Activated CD8-positive, alpha-beta memory T cell treated with anti-CD3 and anti-CD28 coated beads for 24 hours (primary cell): Measurements from ENCODE around the gene SMIM44.
A peak's percentile ranks its signal among the peaks of the same experiment; 100 is the strongest.

Experiments used
- DNase-seq: peaks from one replicate; pipeline ENCODE4 v3.0.0-alpha.2; 2020

The SMIM44 gene

GRCh38 chr19:3475449-3475848 is 7.8 kb downstream of the SMIM44 start:
- no peak for DNase-seq

GRCh38 chr19:3474614-3475013 is 8.6 kb downstream of the SMIM44 start:
- no peak for DNase-seq

GRCh38 chr19:3474010-3474409 is 9.2 kb downstream of the SMIM44 start:
- DNase-seq, result no peak

DNA sequence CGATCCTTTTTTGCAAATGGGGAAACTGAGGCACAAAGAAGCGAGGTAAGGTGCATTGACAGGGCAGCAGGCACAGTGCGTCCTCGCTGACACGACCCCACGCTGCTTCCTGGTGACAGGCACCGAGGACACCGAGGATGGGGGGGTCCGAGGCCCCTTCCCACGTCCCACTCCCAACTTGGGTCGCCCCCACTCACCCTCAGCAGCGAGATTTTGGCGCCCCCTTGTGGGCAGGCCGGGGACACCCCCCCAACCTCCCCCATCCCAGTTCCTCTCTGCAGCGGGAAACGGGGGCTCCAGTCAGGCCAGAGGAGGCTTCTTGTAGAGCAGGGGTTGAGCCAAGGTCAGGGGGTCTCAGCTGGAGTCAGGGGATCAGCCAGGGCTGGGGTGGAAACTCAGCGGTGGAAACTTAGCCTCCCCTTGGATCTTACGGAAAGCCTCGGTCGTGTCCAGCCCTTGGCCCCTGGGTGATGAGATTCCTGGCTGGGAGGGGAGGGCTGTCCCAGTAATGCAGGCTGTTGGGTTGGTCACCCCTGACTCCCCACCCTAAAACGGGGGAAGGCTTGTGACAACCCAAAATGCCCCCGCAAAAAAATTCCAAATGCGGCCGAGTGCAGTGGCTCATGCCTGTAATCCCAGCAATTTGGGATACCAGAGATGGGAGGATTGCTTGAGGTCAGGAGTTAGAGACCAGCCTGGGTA is 11.1 kb downstream of the SMIM44 start:
- peak; percentile 75 for DNase-seq

DNA sequence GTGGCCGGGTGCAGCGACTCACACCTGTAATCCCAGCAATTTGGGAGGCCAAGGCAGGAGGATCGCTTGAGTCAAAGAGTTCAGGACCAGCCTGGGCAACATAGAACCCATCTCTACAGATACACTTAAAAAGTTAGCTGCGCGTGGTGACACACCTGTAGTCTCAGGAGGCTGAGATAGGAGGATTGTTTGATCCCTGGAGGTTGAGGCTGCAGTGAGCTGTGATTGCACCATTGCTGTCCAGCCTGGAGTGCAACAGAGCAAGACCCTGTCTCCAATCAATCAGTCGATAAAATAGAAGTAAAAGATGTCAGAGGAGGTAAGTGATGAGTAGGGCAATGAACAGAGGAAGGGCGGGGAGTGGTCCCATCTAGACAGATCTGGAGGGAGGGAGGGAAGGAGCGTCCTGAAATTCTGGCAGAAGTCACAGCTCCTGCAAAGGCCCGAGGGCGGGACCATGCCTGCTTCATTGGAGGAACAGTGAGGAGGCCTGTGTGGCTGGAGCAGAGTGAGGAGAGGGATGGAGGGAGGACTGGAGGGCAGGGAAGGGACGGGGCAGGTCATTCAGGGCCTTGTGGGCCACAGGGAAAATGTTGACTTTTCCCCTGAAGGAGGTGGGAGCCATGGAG is 12.6 kb downstream of the SMIM44 start:
- DNase-seq, result no peak

DNA sequence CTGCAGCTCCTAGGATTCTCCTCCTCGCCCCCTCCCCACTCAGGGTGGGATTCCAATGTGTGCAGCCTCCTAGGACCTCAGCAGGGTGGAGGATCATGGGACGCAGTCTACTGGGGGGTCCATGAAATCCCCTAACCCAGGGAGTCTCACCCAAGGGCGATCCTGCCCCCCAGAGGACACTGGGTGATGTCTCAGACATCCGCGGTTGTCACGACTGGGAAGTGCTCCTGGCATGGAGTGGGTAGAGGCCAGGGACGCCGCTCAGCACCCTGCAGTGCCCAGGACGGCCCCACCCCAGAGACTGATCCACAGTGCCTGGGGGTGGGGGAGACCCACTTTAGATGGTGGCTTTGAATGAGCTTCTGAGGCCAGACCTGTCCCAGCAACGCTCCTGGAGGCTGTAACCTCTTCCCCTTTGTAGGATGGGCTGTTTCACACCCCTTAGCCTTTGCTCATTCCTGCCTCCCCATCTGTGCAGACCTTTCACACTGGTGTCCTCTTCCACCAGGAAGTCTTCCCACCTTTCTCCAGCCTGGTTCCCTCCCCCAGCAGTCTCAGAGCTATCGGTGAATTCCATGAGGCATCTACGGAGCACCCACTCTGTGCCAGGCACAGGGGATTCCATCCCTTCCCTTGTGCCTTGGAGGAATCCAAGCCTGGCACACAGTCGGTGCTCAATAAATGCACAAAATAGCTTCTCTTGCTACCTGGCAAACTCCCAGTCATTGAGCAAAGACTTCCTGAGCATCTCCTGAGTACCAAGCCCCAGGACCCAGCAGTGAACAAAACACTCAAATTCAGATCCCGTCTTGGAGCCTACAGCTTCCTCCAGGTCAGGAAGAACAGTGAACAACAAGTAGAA is 13.4 kb downstream of the SMIM44 start:
- DNase-seq, result no peak

DNA sequence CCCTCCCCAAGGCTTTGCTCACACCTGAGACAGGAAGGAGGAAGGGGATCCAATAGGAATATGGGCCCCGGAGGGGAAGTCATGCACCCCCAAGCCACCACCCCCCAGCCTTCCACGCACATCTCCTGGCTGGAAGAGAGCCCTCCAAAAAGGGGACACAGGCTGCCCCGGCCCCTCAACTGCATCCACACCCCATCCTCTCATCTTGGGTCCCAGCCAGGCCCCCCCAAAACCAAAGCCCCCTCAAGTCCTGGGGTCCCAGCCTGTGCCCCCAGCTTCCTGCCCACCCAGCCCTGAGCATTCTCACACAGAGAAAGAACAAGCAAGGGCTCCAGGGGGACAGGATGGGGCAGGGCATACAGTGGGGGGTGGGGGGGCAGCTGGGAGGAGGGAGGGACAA is 15.0 kb downstream of the SMIM44 start:
- no peak for DNase-seq

DNA sequence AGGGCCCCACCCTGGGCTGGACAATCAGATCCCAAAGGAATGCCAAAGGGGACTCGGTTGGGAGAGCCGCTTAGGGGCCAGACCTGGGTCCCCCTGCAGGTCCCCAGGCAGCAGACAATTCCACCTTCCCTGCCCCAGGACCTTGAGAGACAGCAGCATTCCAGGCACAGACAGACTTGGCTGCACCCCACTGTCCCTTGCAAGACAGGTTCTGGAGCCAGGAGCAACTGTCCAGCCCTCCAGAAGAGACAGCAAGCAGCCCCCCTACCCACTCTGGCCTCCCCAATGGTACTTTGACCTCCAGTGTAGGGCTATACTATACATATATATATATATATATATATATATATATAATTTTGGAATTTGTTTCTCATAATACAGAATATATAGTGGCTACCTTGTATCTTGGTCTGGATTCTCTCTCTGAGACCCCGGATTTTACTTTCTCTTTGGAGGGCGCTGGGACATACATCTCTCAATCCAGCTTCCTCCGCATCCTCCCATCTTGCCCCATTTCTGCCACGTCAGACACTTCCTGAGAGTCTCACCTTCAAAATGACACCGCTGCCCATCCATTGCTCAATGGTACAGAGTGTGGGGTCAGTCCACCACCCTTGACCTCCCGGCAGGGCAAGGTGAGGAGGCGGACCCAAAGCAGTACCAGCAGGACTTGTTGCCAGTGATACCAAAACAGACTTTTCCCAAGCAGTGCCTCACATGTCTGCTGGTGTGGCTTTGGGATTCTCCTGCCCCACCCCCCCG is 15.6 kb downstream of the SMIM44 start:
- DNase-seq, result no peak

GRCh38 chr19:3466635-3467034 is 16.6 kb downstream of the SMIM44 start:
- no peak for DNase-seq

GRCh38 chr19:3465552-3465951 is 17.7 kb downstream of the SMIM44 start:
- DNase-seq, result no peak

DNA sequence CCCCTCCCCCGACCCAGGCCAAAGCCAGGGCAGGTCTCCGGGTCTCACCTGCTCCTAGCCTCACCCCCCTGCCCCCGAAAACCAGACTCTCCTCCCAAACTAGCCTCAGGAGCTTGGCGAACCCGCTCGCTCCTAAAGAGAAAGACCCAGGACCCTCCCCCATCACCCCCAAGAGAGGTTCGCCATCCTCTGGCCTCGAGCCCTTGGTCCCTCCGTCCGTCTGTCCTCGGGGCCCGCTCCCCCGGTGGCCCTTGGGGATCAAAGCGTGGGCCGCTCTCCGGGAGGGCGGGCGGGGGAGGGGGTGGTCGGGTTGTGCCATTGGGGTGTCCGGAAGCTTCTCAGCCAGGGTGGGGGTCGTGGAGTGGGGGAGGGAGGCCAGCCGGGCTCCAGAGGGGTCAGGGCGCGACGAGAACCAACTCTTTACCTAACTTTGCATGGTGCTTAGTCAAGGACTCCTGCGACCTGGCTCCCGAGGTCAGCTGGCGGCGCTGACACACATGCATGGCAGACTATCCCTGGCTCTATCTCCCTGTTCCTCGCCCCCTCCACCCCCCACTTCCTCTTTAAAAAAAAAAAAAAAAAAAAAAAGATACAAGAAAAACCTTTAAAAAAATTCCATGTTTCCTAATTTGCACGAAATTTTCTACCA is 18.5 kb downstream of the SMIM44 start:
- DNase-seq, result no peak

- no peak for DNase-seq
Observed at GRCh38 chr19:3463714-3464586, 19.3 kb downstream of the SMIM44 start.

DNA sequence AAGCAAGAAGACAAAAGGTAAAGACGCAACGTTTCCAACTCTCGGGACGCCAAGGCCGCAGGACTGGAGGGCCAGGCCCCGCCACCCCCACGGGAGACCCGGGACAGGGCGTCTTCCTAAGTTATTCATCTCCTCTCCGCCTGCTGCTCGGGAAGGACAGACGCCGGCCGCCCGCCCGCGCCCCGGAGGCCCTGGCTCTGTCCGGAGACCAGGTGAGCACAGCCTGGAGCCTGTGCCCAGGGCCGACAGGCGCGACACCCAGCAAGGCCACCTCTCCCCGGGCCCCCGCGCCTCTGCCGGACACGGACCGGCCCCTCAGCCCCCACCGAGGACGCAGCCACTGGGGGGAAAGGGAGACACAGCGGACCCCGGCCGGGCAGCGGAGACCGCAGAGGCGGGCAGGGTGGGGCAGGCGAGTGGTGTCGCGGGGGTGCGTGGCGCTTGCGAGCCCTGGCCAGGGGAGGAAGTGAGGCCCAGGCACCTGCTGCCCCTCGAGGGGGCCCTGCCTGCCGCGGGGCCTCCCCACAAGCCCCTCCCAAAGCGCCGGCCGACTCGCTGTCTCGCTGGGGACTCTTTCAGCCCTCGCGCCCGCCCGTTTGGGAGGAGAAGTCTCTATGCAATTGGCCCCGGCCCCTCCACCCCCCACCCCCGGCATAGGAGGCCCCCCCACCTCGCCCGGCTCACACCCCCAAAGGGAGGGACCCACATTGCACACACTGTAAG is 20.1 kb downstream of the SMIM44 start:
- no peak for DNase-seq

- no peak for DNase-seq
Observed at GRCh38 chr19:3459965-3460582, 23.2 kb downstream of the SMIM44 start.

DNA sequence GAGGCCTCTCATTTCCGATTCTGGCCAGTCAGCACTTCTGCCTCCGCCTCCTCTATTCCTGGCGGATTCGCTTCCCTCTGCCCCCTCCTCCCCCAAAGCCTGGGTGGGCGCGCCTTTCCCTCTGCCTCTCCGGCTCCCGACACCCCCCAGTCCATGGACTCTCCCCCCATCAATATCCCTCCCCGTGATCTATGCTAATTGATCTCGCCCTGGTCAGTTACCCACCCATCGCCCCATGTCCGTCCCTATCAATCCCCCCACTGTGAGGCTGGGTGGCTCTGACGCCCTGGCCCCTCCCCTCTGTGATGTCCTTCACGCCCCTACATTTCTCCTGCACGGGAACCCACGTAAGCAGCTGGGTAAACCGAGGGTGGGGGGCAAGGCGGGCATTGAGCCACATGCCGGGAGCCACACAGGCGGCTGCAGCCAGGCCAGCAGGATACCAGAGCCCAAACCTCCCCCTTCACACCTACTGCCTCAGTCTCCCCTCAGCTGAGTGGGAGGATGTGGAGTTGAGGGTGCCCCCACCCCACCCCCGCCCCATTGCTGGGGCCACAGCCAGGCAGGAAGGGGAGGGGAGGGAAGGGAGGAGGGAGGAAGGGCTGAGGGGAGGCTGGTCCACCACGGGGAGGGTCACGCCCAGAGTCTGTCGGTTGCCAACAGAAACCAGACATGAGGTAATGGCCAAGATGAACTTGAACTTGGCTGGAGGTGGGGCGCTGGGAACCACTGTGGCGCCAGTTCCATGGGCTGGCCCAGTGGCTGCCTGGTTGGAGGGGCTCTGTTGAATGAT is 24.0 kb downstream of the SMIM44 start:
- DNase-seq, result no peak

DNA sequence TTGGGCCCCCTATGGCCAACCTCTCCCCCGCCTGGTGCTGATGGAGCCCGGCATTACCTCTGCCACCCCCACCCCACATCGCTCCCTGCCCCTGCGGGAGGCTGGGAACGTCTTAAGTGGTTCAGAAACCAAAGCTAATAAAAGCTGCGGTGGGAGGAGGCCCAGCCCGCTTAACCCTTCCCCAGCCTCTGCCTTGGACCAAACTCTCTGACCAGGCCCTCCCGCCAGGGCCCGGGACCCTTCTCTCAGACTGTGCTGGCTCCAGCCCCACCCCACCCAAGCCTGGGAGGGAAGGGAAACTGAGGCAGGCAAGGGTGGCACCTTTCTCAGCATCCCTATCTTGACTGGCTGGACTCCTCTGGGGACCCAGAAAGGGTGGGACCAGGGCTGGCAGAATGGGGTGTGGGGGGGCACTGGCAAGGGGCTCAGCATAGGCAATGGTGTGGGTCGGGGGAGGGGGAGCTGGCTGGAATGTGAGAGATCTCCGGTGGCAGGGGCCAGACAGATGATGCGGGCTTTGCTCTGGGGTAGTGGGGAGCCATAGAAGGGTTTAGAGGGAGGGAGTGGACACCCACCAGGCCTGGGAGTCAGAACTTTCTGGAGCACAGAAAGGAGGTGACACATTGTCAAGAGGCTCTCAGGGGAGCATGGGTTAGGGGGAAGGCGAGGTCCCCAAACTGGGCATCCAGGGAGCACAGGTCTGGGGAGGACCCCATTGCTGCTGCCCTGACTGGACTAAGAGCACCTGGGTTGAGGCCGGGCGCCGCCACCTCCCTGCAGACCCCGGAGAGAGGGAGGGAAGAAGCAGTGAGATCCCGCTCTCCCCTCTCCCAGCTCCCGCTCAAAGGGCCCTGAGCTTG is 24.8 kb downstream of the SMIM44 start:
- DNase-seq, result no peak

DNA sequence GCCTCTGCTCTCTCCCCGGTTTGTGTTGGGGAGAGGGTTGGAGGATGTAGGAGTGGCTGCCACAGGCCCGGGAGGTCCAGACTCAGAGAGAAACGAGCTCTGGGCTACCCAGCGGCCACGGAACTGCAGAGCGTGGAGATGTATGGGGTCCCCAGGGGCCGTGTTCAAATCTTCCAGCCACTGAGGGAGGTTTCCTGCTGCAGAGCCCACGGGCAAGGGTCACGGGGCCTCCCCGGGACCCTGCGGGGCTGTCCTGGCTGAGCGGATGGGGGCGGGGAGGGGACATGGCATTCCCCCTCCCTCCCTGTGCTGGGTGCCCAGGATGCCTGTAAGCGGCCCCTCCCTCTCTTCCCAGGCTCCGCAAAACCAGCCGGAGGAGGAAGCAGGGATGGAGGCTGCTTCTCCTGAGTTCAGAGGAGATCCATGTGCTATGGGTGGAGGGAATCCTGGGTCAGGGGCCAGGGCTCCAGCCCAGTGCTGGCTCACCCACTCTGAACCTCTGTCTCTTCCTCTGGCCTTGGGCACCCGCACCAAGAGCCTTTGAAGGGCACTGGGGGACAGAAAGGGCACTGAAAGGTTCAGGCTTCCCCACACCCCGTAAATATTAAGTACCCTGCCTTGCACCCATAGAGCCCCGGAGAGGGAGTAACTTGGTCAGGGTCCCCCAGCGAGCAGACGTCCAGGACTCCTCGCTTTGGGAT is 25.6 kb downstream of the SMIM44 start:
- no peak for DNase-seq
